HAP-1 (cell line): ENCODE results near the gene MST1R.
A peak's percentile ranks its signal among the peaks of the same experiment; 100 is the strongest.

ENCODE experiments used
- DNase-seq, 2 experiments: peaks; one replicate each; pipeline ENCODE4 v3.0.0-alpha.2; 2016 to 2020; ENCODE audit warnings: low spot score in 2 of 2
- H3K27me3 ChIP-seq: fragments of 250-450 bp; sonication (Bioruptor Pico); 2 replicates; pipeline ENCODE4 v1.5.1; 2020; ENCODE audit warnings: low read depth, mild to moderate bottlenecking, moderate library complexity
- H3K36me3 ChIP-seq: fragments of 250-450 bp; sonication (Bioruptor Pico); replicated peaks from 2 replicates; pipeline ENCODE4 v1.5.1; 2020; ENCODE audit warnings: mild to moderate bottlenecking
- H3K4me1 ChIP-seq: fragments of 250-450 bp; sonication (Bioruptor Pico); 2 replicates; pipeline ENCODE4 v1.5.1; 2020; ENCODE audit warnings: mild to moderate bottlenecking
- H3K4me3 ChIP-seq: fragments of 250-450 bp; sonication (Bioruptor Pico); 2 replicates; pipeline ENCODE4 v1.5.1; 2020; ENCODE audit warnings: mild to moderate bottlenecking, moderate library complexity
- H3K9me3 ChIP-seq: fragments of 250-450 bp; sonication (Bioruptor Pico); 2 replicates; pipeline ENCODE4 v1.5.1; 2020; ENCODE audit warnings: mild to moderate bottlenecking, moderate library complexity
- in situ Hi-C: fragments of 300-500 bp; cut with MboI; formaldehyde crosslinking; loops from 3 replicates; pipeline ENCODE4 v1.14.3; 2020; ENCODE audit warnings: low sequenced_read_pairs, inconsistent platforms, mixed read lengths

The MST1R gene

GRCh38 chr3:49902511-49903345, 945 bp downstream of the MST1R start:
- Histone ChIP-seq H3K36me3 (no peaks in the 10 kb centered on the region), H3K4me1 (no peaks in the 10 kb centered on the region)

GRCh38 chr3:49901366-49902339, 2.0 kb downstream of the MST1R start:
- Histone ChIP-seq H3K4me3 (no peak overlapping the region), H3K36me3 (no peaks in the 10 kb centered on the region), H3K9me3 (no peaks in the 10 kb centered on the region), H3K4me1 (no peaks in the 10 kb centered on the region), H3K27me3 (no peaks in the 10 kb centered on the region)
- in situ Hi-C loops, result no loop called here
- DNase-seq, result no peak

More at GRCh38 chr3:49902511-49903345, 945 bp downstream of the MST1R start:
- in situ Hi-C loops, result no loop called here
- no peak for DNase-seq
- Histone ChIP-seq H3K4me3 (no peak overlapping the region), H3K9me3 (no peaks in the 10 kb centered on the region), H3K27me3 (no peaks in the 10 kb centered on the region)

GRCh38 chr3:49900491-49901153, 3.1 kb downstream of the MST1R start:
- DNase-seq, result no peak
- H3K9me3 ChIP-seq, result no peaks in the 10 kb centered on the region
- H3K36me3 ChIP-seq, result no peaks in the 10 kb centered on the region
- H3K4me3 ChIP-seq, result no peak overlapping the region
- no peaks in the 10 kb centered on the region for H3K4me1 ChIP-seq
- in situ Hi-C loops, result no loop called here
- H3K27me3 ChIP-seq, result no peaks in the 10 kb centered on the region

GRCh38 chr3:49899815-49900214, 3.9 kb downstream of the MST1R start:
- peak; percentile 4 to 52 for DNase-seq
- Histone ChIP-seq H3K27me3 (no peaks in the 10 kb centered on the region), H3K4me1 (no peaks in the 10 kb centered on the region), H3K4me3 (no peak overlapping the region), H3K9me3 (no peaks in the 10 kb centered on the region), H3K36me3 (no peaks in the 10 kb centered on the region)
- in situ Hi-C loops, result no loop called here

GRCh38 chr3:49898991-49899390, 4.7 kb downstream of the MST1R start:
- no peaks in the 10 kb centered on the region for H3K9me3 ChIP-seq
- in situ Hi-C loops, result no loop called here
- no peaks in the 10 kb centered on the region for H3K27me3 ChIP-seq
- no peaks in the 10 kb centered on the region for H3K36me3 ChIP-seq
- no peak for DNase-seq
- H3K4me3 ChIP-seq, result no peak overlapping the region
- no peaks in the 10 kb centered on the region for H3K4me1 ChIP-seq

- Histone ChIP-seq H3K36me3 (no peaks in the 10 kb centered on the region), H3K9me3 (no peaks in the 10 kb centered on the region), H3K4me1 (no peaks in the 10 kb centered on the region), H3K27me3 (no peaks in the 10 kb centered on the region), H3K4me3 (no peak overlapping the region)
- in situ Hi-C loops, result no loop called here
- no peak for DNase-seq
Observed at GRCh38 chr3:49896345-49896744, 7.3 kb downstream of the MST1R start.

GRCh38 chr3:49895791-49896190, 7.9 kb downstream of the MST1R start:
- in situ Hi-C loops, result no loop called here
- Histone ChIP-seq H3K9me3 (no peaks in the 10 kb centered on the region), H3K27me3 (no peaks in the 10 kb centered on the region), H3K4me3 (no peak overlapping the region), H3K36me3 (no peaks in the 10 kb centered on the region), H3K4me1 (no peaks in the 10 kb centered on the region)
- DNase-seq, result no peak

- in situ Hi-C loops, result no loop called here
- no peak for DNase-seq
Observed at GRCh38 chr3:49889296-49889695, 14.4 kb downstream of the MST1R start.

GRCh38 chr3:49886922-49887265, 16.8 kb downstream of the MST1R start:
- H3K27me3 ChIP-seq, result 0 out of 2 replicates have a peak, but pooled peaks cover 3% of the 10 kb centered on the region
- no peaks in the 10 kb centered on the region for H3K4me1 ChIP-seq
- no peaks in the 10 kb centered on the region for H3K36me3 ChIP-seq
- H3K4me3 ChIP-seq, result no peak overlapping the region
- no peaks in the 10 kb centered on the region for H3K9me3 ChIP-seq
- in situ Hi-C loops, result no loop called here
- DNase-seq, result no peak

More at GRCh38 chr3:49889296-49889695, 14.4 kb downstream of the MST1R start:
- Histone ChIP-seq H3K36me3 (no peaks in the 10 kb centered on the region), H3K4me1 (no peaks in the 10 kb centered on the region), H3K4me3 (no peak overlapping the region), H3K9me3 (no peaks in the 10 kb centered on the region), H3K27me3 (no peaks in the 10 kb centered on the region)

- DNase-seq, result no peak
- H3K9me3 ChIP-seq, result no peaks in the 10 kb centered on the region
- H3K4me3 ChIP-seq, result no peak overlapping the region
- no peaks in the 10 kb centered on the region for H3K36me3 ChIP-seq
- H3K27me3 ChIP-seq, result 0 out of 2 replicates have a peak, but pooled peaks cover 3% of the 10 kb centered on the region
- H3K4me1 ChIP-seq, result peaks cover 5% of the 10 kb centered on the region
- in situ Hi-C loops, result no loop called here
Observed at GRCh38 chr3:49883998-49884397, 19.7 kb downstream of the MST1R start.

- Histone ChIP-seq H3K36me3 (no peaks in the 10 kb centered on the region), H3K4me1 (peaks cover 5% of the 10 kb centered on the region), H3K9me3 (no peaks in the 10 kb centered on the region), H3K27me3 (0 out of 2 replicates have a peak, but pooled peaks cover 3% of the 10 kb centered on the region), H3K4me3 (no peak overlapping the region)
- in situ Hi-C loops, result no loop called here
- no peak for DNase-seq
Observed at GRCh38 chr3:49882166-49882565, 21.5 kb downstream of the MST1R start.

GRCh38 chr3:49880581-49881315, 22.9 kb downstream of the MST1R start:
- Histone ChIP-seq H3K4me3 (no peak overlapping the region), H3K36me3 (no peaks in the 10 kb centered on the region), H3K4me1 (peaks cover 5% of the 10 kb centered on the region), H3K27me3 (0 out of 2 replicates have a peak, but pooled peaks cover 3% of the 10 kb centered on the region), H3K9me3 (no peaks in the 10 kb centered on the region)
- in situ Hi-C loops, result no loop called here
- peak in 1 of 2 experiments; percentile 49 for DNase-seq

GRCh38 chr3:49879721-49880120, 24.0 kb downstream of the MST1R start:
- H3K9me3 ChIP-seq, result no peaks in the 10 kb centered on the region
- no peaks in the 10 kb centered on the region for H3K36me3 ChIP-seq
- in situ Hi-C loops, result no loop called here
- H3K27me3 ChIP-seq, result 0 out of 2 replicates have a peak, but pooled peaks cover 3% of the 10 kb centered on the region
- no peak for DNase-seq
- H3K4me1 ChIP-seq, result peaks cover 5% of the 10 kb centered on the region
- no peak overlapping the region for H3K4me3 ChIP-seq
